NT2/D1 (cell line): ENCODE measurements around the gene ALLC.
A peak's percentile ranks its signal among the peaks of the same experiment; 100 is the strongest.

Experiments used
- DNase-seq: peaks from one replicate; pipeline ENCODE4 v3.0.0-alpha.2; 2011; ENCODE audit warnings: low read depth, low spot score
- H3K27me3 ChIP-seq: 2 replicates; pipeline ENCODE4 v1.6.0; 2011; ENCODE audit warnings: mild to moderate bottlenecking; ENCODE audit not compliant: insufficient read length, insufficient read depth
- H3K36me3 ChIP-seq: 2 replicates; pipeline ENCODE4 v1.6.1; 2011; ENCODE audit warnings: mild to moderate bottlenecking, low read length, mixed read lengths; ENCODE audit not compliant: insufficient read depth, insufficient read length
- H3K4me1 ChIP-seq: 2 replicates; pipeline ENCODE4 v1.5.1; 2011; ENCODE audit not compliant: insufficient read depth, insufficient read length
- H3K4me3 ChIP-seq: 2 replicates; pipeline ENCODE4 v1.5.1; 2011; ENCODE audit warnings: low read depth; ENCODE audit not compliant: insufficient read length
- H3K9ac ChIP-seq: 2 replicates; pipeline ENCODE4 v1.6.0; 2011; ENCODE audit warnings: low read depth; ENCODE audit not compliant: insufficient read length
- H3K9me3 ChIP-seq: 2 replicates; pipeline ENCODE4 v1.5.1; 2011; ENCODE audit warnings: mild to moderate bottlenecking, low read length; ENCODE audit not compliant: insufficient read depth
- SUZ12 ChIP-seq: IDR thresholded peaks from 2 replicates; pipeline ENCODE4 v1.6.1; 2011; ENCODE audit not compliant: insufficient read length, insufficient read depth; ENCODE audit errors: extremely low read depth
- YY1 ChIP-seq: IDR thresholded peaks from 2 replicates; pipeline ENCODE4 v1.6.1; 2011; ENCODE audit not compliant: insufficient read length, insufficient read depth
- ZNF274 ChIP-seq: IDR thresholded peaks from 2 replicates; pipeline ENCODE4 v1.6.1; 2011; ENCODE audit warnings: mild to moderate bottlenecking, low read depth, low read length

Gene ALLC

DNA sequence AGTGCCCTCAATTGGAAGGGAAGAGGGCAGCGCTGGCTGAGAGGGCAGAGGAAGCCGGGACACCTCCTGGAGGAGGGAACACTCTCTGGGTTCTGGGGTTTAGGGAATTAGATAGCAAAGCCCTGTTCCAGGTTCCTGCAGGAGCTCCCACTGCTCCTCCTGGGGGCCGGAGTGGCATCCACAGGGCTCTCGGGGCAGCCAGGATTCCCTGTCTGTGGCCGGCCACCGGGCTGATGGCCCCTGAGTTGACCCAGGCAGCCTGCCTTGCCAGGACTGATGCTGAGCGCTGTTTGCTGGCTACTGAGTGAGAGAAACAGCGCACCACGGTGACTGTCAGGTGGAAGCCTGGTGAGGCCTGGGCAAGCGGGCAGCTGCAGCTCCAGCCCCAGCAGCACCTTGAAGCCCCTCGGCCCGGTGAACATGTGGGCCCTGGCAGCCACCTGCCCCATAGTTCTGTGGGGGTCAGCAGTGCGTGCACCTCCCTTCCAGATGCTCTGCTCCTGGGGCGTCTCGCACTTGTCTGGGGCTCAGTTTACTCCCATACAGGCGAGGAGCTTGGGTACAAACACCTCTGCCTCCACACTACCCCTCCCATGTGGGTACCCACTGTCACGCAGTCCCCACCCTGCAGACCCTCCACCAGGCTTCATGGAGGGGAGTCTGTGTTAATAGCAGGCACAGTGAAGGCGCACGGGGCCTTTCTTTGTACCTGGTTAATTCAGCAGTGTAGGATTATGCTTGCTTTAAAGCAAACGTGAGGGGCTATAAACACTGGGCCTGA lies 7.7 kb upstream of the ALLC start:
- Histone ChIP-seq H3K9me3 (no peaks in the 10 kb centered on the region; the same call in 1 of the 2 replicates), H3K27me3 (peaks cover 4% of the 10 kb centered on the region), H3K9ac (no peak overlapping the region), H3K4me1 (no peaks in the 10 kb centered on the region), H3K4me3 (no peak overlapping the region), H3K36me3 (no peaks in the 10 kb centered on the region)
- TF ChIP-seq YY1 (no peak), ZNF274 (no peak), SUZ12 (no peak)
- no peak for DNase-seq

DNA sequence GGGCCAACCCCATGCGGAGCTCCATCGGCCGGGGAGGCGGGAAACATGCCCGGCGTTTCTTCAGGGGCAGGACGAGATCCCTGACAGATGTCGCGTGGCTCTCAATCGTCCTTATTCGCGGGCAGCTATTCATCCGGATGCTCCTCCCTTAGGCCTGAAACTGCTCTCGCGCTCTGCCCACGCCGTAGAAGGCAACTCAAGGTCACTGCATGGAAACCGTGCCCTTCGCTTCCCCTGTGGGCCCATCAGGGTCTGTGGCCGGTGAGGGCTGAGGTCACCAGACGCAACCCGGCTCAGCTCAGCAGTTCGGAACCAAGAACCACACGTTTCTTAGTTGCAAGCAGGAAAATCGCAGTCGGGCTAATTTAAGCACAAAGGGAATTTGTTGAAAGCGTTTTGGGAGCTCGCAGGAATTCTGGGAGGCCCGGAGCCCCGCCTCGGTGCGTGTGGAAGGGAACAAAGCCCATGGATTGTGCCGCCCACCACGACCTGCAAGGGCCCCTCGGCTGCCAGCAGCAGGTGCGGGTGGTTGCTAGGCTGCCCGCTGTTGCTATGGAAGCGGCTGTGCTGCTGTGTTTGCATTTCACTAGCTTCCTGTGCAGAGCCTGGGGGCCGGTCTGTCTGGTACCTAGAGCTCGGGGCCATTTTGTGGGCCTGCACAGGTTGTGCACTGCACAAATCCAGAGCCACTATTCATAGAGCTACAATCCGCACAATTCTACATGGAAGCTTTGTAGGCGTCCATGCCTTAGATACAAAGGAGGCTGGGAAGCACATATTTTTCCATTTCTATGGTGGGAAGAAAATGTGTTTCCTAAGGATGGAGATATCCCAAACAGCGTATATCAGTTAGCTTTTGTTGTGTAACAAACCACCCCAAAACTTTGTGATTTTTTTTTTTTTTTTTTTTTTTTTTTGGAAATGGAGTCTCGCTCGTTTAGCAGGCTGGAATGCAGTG lies 6.0 kb upstream of the ALLC start:
- no peaks in the 10 kb centered on the region for H3K9me3 ChIP-seq
- peaks cover 4% of the 10 kb centered on the region for H3K27me3 ChIP-seq
- H3K9ac ChIP-seq, result no peak overlapping the region
- TF ChIP-seq ZNF274 (no peak), SUZ12 (no peak), YY1 (no peak)
- H3K36me3 ChIP-seq, result no peaks in the 10 kb centered on the region
- H3K4me1 ChIP-seq, result peaks cover 5% of the 10 kb centered on the region
- peak; percentile 44 for DNase-seq
- H3K4me3 ChIP-seq, result no peak overlapping the region

DNA sequence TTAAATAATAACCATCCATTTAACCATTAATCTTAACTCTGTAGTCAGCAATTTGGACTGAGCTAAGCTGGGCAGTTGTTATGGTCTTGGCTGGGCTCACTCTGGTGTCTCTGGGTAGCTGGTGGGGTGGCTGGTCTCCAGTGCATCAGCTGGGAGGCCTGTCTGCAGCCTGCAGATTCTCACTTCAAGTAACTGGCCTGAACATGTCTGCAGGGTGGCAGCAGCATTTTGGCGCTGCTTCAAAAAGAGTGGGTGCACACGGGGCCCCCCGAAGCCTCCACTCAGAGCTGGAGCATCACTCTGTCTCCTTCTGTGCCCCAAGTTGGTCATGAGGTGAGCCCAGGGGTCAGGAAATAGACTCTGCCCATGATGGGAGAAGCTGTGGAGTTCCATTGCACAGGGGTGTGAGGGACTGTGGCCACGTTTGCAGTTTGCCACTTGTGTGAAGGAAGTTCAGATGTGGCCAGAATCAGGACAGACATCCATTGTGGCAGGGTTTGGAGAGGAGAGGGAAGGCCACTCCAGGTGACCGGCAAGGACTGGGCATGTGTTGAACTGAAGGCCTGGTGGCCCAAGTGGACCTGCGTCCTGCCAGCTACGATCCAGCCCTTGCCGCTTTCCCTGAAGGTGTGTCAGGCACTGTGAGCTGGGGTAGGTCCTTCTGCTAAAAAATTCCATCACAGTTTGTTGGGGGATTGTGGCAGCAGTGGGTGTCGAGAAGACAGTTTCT lies 4.9 kb upstream of the ALLC start:
- Histone ChIP-seq H3K9ac (no peak overlapping the region), H3K4me3 (no peak overlapping the region), H3K27me3 (peaks cover 4% of the 10 kb centered on the region), H3K4me1 (peaks cover 12% of the 10 kb centered on the region), H3K9me3 (no peaks in the 10 kb centered on the region), H3K36me3 (no peaks in the 10 kb centered on the region)
- DNase-seq, result no peak
- TF ChIP-seq YY1 (no peak), SUZ12 (no peak), ZNF274 (no peak)

DNA sequence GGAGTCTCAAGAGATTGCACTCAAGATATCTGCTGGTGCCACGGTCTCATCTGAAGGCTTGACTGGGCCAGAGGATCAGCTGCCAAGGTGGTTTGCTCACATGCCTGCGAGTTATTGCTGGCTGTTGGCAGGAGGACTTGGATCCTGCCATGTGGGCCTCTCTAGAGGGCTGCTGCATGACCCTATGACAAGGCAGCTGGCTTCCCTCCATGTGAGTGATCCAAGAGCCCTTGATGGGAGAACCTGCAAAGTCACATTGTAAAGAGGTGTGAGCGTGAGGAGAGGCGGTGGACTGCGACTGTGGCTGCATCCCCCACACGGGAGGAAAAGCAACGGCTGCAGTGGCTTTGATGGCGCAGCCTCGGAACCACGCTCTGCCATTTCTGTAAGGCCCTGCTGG lies 4.0 kb upstream of the ALLC start:
- DNase-seq, result no peak
- no peaks in the 10 kb centered on the region for H3K36me3 ChIP-seq
- no peak overlapping the region for H3K9ac ChIP-seq
- no peaks in the 10 kb centered on the region for H3K9me3 ChIP-seq
- H3K4me1 ChIP-seq, result peaks cover 12% of the 10 kb centered on the region
- H3K4me3 ChIP-seq, result no peak overlapping the region
- TF ChIP-seq SUZ12 (no peak), ZNF274 (no peak), YY1 (no peak)
- peaks cover 4% of the 10 kb centered on the region for H3K27me3 ChIP-seq

DNA sequence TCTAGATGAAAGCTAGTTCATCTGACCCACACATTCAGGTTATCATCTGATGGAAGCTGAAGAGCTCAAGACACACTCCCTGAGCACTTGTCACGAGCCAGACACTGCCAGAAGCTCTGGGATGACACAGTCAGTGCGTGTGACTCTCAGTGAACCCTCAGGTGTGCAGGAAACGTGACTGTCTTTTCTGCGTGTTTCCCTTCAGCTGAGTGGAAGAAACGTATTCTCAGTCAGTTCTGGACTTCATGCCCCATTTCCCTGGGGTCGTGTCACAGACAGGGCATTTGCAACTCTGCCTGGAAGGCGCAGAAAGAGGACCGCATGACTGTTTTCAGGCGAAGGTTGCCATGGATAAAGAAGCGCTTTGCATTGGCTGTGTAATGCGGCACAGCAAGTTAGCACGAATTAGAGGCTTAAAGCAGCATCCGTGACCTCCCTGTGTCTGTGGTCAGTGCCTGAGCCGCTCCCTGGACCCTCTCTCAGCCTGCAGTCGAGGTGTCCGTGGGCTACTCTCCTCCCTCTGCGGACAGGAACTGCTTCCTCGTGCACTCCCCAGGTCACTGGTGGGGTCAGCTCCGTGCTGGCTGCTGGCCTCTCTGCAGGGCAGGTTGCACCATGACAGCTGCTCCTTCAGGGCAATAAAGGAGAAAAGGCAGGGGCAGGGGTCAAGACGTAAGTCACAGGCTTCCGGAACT lies 3.3 kb upstream of the ALLC start:
- H3K9ac ChIP-seq, result no peak overlapping the region
- peaks cover 19% of the 10 kb centered on the region for H3K4me1 ChIP-seq
- H3K4me3 ChIP-seq, result no peak overlapping the region
- peaks cover 1% of the 10 kb centered on the region for H3K27me3 ChIP-seq
- DNase-seq, result no peak
- TF ChIP-seq ZNF274 (no peak), YY1 (no peak), SUZ12 (no peak)
- no peaks in the 10 kb centered on the region for H3K36me3 ChIP-seq
- no peaks in the 10 kb centered on the region for H3K9me3 ChIP-seq

DNA sequence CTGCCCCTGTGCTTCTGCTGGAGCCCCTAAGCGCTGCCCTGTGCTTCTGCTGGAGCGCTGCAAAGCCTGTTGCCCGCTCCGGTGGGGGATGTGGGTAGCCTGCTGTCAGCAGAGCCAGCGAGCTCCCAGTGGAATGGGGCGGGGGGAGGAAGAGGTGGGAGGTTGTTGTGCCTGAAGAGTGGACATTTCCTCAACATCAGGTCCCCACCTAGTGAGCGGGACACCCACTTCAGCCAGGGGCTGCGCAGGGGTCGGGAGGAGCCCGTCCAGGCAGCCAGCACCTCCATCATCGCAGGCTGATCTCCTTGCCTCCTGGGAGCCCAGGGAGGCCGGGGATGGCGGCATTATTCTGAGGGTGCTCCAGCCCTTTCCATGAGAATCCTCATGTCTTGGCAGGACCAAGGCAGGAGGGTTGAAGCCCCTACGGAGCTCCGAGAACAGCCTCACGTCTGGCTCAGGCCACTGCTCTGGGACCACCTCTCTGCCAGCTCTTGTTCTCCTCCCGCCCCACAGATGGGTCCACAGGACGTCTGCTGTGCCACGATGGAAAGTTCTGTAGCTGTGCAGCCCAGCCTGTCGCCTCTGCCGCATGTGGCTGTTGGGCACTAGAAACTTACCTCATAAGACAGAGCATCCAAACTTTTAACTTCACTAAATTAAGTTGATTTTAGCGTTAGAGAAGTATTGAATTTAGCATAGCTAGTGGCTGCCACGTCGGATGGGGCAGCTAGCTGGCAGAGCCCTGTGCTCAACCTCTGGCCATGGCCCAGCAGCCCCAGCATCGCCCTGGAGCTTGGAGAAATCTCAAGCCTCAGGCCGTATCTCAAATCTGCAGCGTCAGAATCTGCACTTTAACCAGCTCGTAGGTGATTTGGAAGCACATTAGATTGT lies 1.9 kb upstream of the ALLC start:
- H3K4me1 ChIP-seq, result peaks cover 21% of the 10 kb centered on the region
- no peaks in the 10 kb centered on the region for H3K9me3 ChIP-seq
- no peak for TF ChIP-seq SUZ12
- no peak for TF ChIP-seq YY1
- TF ChIP-seq ZNF274, result no peak
- no peaks in the 10 kb centered on the region for H3K36me3 ChIP-seq
- no peak for DNase-seq
- H3K4me3 ChIP-seq, result no peak overlapping the region
- no peak overlapping the region for H3K9ac ChIP-seq
- no peaks in the 10 kb centered on the region for H3K27me3 ChIP-seq
